Thoracic aorta (tissue), 2 donors: ENCODE results near the gene TRIM31. TPM values are rescaled to one million over a fixed set of nuclear protein-coding genes. Genes with fewer than 3 reads are reported as not detected.

ENCODE experiments used
- ATAC-seq: fragments of 150-250 bp; one replicate; pipeline ENCODE4 v1.8.0; 2017; ENCODE audit warnings: low read depth; ENCODE audit not compliant: insufficient number of reproducible peaks, low FRiP score
- DNase-seq: peaks from one replicate; pipeline ENCODE4 v3.0.0-alpha.2; 2020; ENCODE audit warnings: low spot score
- H3K27ac ChIP-seq, 2 donors: fragments of 200-600 bp; sonication (generic); 1 replicate in 1 of 2; 2 replicates in 1 of 2; pipeline ENCODE4 v1.5.1; 2016; ENCODE audit warnings: mild to moderate bottlenecking in 2 of 2, moderate library complexity in 2 of 2
- H3K27me3 ChIP-seq: fragments of 200-600 bp; sonication (generic); replicated peaks from 2 replicates; pipeline ENCODE4 v1.6.0; 2016; ENCODE audit warnings: mild to moderate bottlenecking; ENCODE audit not compliant: insufficient read depth
- H3K36me3 ChIP-seq: fragments of 200-600 bp; sonication (generic); one replicate; pipeline ENCODE4 v1.5.1; 2016
- H3K4me1 ChIP-seq, 2 donors: fragments of 200-600 bp; sonication (generic); 1 replicate in 1 of 2; 2 replicates in 1 of 2; pipeline versions ENCODE4 v1.5.1 to v1.6.0; 2016; ENCODE audit warnings: low read depth in 2 of 2, mild to moderate bottlenecking in 1 of 2; ENCODE audit not compliant: control insufficient read depth in 1 of 2
- H3K4me3 ChIP-seq: fragments of 200-600 bp; sonication (generic); 2 replicates; pipeline ENCODE4 v1.5.1; 2016; ENCODE audit warnings: mild to moderate bottlenecking
- H3K9me3 ChIP-seq: fragments of 200-600 bp; sonication (generic); 2 replicates; pipeline ENCODE4 v1.5.1; 2016
- total RNA-seq, 2 donors: library from RNA; depleted of rRNA; stranded (reverse); fragments of >200 nt; gene quantifications; one replicate each; pipeline versions ENCODE4 v1.1.0 to v1.2.3, GENCODE V29; 2016
- TF ChIP-seq, protein P1 (sequence below): fragments of 200-600 bp; sonication (generic); IDR thresholded peaks from one replicate; pipeline ENCODE4 v1.5.1; 2019; ENCODE audit warnings: antibody characterized with exemption

The TRIM31 gene
- total RNA-seq, 2 donors from 2014 or later = 2.0 TPM; not detected in 1

DNA sequence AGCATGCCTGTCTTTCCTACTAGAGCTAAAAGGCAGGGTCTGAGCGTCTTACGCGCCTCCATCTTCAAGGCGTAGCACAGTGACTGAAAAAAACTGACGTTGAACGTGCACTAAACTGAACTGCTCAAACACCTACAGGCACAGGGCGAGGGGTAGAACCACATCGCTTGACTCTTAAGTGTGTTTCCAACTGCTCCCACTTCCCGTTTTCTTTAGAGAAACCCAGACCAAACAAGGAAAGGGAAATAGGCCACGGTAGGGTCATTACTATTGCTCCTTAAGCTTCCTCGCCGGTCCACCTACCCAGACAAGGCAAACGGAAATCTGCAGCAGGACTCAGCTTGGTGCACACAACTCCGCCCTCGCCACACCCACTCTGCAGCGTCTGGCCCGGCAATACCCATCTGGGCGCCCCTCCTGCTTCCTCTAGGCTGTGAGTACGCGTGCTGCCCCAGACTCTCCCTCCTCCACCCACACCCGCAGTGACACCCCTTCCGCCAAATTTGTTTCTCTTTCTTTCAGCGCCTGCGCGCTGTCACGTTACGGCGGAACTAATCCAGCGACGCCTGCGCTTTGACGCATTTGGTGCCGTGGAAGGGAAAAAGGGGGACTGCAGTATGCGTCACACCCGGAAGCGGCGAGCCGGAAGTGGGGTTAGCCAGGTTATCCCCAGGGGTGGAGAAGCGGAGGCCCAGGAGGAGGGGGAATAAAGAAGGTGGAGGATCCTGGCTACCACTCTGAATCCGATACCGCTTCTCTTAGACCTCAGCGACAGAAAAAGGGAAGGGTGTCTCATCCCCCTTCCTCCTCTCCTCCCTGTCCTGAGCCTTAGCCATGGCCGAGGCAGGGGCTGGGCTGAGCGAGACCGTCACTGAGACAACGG is 46.1 kb downstream of the TRIM31 start, which contains the start of gene PPP1R11:
Gene PPP1R11, plus strand, starts transcription at position 622 of the 883 bp plus-strand sequence. Its CDS starts 213 bp downstream, at position 835.
- DNase-seq (peak; percentile 98), ATAC-seq (peak; percentile 95)
- TF ChIP-seq, protein P1, sequence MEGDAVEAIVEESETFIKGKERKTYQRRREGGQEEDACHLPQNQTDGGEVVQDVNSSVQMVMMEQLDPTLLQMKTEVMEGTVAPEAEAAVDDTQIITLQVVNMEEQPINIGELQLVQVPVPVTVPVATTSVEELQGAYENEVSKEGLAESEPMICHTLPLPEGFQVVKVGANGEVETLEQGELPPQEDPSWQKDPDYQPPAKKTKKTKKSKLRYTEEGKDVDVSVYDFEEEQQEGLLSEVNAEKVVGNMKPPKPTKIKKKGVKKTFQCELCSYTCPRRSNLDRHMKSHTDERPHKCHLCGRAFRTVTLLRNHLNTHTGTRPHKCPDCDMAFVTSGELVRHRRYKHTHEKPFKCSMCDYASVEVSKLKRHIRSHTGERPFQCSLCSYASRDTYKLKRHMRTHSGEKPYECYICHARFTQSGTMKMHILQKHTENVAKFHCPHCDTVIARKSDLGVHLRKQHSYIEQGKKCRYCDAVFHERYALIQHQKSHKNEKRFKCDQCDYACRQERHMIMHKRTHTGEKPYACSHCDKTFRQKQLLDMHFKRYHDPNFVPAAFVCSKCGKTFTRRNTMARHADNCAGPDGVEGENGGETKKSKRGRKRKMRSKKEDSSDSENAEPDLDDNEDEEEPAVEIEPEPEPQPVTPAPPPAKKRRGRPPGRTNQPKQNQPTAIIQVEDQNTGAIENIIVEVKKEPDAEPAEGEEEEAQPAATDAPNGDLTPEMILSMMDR = no peak
- H3K4me3 ChIP-seq = peak within 1 kb of the TSS; percentile 83
- peaks cover 8 to 32% of the 10 kb centered on the region in 2 donors for H3K4me1 ChIP-seq
- peak within 1 kb of the TSS; percentile 84 to 89 for H3K27ac ChIP-seq
- no peaks in the 10 kb centered on the region for H3K27me3 ChIP-seq
- H3K9me3 ChIP-seq = no peaks in the 10 kb centered on the region
- H3K36me3 ChIP-seq = peaks cover 19% of the 10 kb centered on the region

DNA sequence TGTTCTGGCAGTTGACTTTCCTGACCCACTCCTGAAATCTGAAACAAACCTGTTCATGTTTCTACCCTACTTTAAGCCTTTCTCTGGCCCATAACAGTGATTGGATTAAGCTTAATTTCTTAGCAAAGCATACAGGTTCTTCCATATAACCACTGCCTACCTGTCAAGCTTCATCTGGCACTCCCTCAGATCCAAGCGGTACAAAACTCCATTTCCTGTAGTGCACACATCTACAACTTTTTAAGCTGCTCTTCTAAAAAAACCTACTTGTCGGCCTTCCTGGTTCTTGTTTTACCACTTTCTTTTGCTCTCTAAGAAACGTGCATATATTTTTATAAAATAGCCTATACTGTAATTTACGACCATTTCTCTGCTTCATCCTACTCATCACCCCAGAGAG is 46.8 kb downstream of the TRIM31 start:
- TF ChIP-seq, protein P1 = no peak
- ATAC-seq = no peak
- peaks cover 8 to 30% of the 10 kb centered on the region in 2 donors for H3K4me1 ChIP-seq

DNA sequence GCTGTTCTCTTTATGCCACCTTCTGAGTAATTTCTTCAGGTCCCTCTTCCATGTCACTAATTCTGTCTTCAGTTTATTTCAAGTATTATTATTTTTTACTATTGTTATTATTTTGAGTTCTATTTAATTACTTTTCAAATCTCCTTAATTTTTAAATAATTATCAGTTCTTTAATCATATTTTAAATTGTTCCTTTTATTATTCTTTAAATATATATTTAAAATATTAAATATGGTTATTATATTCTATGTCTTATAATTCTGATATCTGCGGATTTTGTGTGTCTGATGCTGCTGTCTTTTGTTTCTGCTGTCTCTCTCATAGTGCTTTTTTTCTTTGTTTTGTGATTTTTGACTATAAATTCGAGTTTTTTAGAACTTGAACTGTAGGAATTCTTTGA is 49.6 kb downstream of the TRIM31 start:
- peaks cover under 1% of the 10 kb centered on the region for H3K36me3 ChIP-seq
- no peaks in the 10 kb centered on the region for H3K9me3 ChIP-seq
- H3K27ac ChIP-seq = no peak overlapping the region
- DNase-seq (no peak), ATAC-seq (no peak)
- peaks cover 14 to 40% of the 10 kb centered on the region in 2 donors for H3K4me1 ChIP-seq
- TF ChIP-seq, protein P1 = no peak
- no peaks in the 10 kb centered on the region for H3K27me3 ChIP-seq
- H3K4me3 ChIP-seq = no peak overlapping the region

More for the DNA sequence above, 46.8 kb downstream of the TRIM31 start:
- no peak for DNase-seq
- H3K4me3 ChIP-seq = peak overlapping the region; percentile 83
- H3K27ac ChIP-seq = peak overlapping the region; percentile 84 to 89
- no peaks in the 10 kb centered on the region for H3K27me3 ChIP-seq
- H3K36me3 ChIP-seq = peaks cover 19% of the 10 kb centered on the region
- H3K9me3 ChIP-seq = no peaks in the 10 kb centered on the region

DNA sequence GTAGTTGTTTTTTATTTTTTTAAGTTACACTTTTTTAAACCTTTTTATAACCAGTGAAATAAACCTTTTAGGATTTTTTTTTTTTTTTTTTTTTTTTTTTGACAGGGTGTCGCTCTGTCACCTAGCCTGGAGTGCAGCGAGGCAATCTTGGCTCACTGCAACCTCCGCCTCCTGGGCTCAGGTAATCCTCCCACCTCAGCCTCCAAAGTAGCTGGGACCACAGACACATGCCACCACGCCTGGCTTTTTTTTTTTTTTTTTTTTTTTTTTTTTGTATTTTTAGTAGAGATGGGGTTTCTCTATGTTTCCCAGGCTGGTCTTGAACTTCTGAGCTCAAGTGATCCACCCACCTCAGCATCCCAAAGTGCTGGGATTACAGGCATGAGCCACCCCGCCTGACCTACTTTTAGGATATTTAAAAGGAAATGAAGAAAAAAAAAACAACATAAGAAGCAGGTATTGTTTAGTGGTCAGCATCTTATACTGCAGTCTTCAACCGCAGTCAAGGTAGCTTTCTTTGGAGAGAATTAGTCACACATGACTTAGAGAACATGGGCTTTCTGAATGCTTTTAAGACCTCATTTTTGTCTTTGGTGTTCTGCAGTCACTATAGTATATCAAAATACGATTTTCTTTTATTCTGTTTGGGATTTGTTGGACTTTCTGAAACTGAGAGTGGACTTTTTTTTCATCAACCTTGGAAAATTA is 50.3 kb downstream of the TRIM31 start:
- H3K4me1 ChIP-seq = peaks cover 10 to 33% of the 10 kb centered on the region in 2 donors
- no peak for DNase-seq
- TF ChIP-seq, protein P1 = no peak
- peak overlapping the region in 1 of 2 donors; percentile 96 for H3K27ac ChIP-seq
- no peaks in the 10 kb centered on the region for H3K9me3 ChIP-seq
- no peak for ATAC-seq
- H3K27me3 ChIP-seq = no peaks in the 10 kb centered on the region
- peak overlapping the region; percentile 97 for H3K4me3 ChIP-seq
- H3K36me3 ChIP-seq = no peaks in the 10 kb centered on the region
